ENCODE data around the gene NTF4. TPM values are rescaled to one million over a fixed set of nuclear protein-coding genes. Genes with fewer than 3 reads are reported as not detected.

Gene NTF4
- total and polyA plus RNA-seq, 12 donors = 0.55 TPM; not detected in 11

GRCh38 chr19:49017666-49018351 is 46.8 kb downstream of the NTF4 start:
- no peaks in the 10 kb centered on the region for H3K27me3 ChIP-seq
- no peaks in the 10 kb centered on the region for H3K9me3 ChIP-seq (replicated peaks in 1 of 3)
- DNase-seq = peak in 5 of 7 donors; percentile 44 to 58 (median 50)
- peaks cover 3 to 19% of the 10 kb centered on the region in 2 donors for H3K4me1 ChIP-seq (replicated peaks in 1 of 2)
- no peak overlapping the region for H3K27ac ChIP-seq
- H3K36me3 ChIP-seq (replicated peaks in 1 of 2) = peaks cover 0 to 5% of the 10 kb centered on the region in 2 donors
- WGBS, 4 donors = 0 to 2% (median 1%) methylated on average over 5 to 62 of the region's 62 CpGs
- H3K4me3 ChIP-seq = peak overlapping the region in 2 of 4 donors; percentile 22 to 51
- intact Hi-C loops (cut with DNase I) = no loop called here
- TF ChIP-seq POLR2A (IDR thresholded peaks at IDR 0.05) (no peak), CTCF (IDR thresholded peaks at IDR 0.05) (peak in 5 of 6 experiments; percentile 19 to 50 (median 26))

DNA sequence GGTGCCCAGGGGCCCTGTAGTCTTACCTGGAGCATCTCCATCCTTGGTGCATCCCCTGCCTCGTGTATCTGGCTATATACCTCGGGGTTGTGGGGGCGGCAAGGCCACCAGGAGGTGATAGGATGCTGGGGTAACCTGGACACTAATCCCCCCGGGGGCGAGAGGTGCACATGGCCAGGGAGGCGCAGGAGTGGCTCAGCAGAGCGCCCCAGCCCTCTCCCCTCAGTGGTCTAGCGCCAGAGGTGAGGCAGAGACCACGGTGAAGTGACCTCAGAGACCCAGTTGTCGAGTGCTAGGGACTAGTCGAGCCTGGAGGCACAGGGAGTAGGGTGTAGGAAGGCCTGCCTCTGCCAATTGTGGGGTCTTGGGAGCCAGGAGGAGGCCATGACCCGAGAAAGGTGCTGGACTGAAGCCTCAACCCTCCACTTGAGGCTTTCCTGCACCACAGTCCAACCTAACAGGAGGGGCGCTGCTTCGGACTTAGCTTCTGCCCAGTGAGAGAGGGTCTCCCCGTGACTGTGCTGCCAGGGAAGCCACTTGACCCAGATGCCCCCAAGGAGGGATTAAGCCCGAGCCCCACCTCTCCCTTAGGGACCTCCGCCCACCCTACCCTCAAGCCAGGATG is 47.5 kb downstream of the NTF4 start, which contains the start of gene LHB:
LHB (minus strand) TSS at position 51 of the 625 bp plus-strand sequence; CDS start at position 41, 10 bp downstream.
- DNase-seq = no peak
- intact Hi-C loops (cut with DNase I) = no loop called here
- Histone ChIP-seq H3K27me3 (no peaks in the 10 kb centered on the region), H3K36me3 (replicated peaks in 1 of 2) (peaks cover 0 to 8% of the 10 kb centered on the region in 2 donors), H3K27ac (no peak within 1 kb of the TSS), H3K4me1 (replicated peaks in 1 of 2) (peaks cover 3 to 19% of the 10 kb centered on the region in 2 donors), H3K4me3 (peak within 1 kb of the TSS in 2 of 4 donors; percentile 22 to 51), H3K9me3 (replicated peaks in 1 of 3) (no peaks in the 10 kb centered on the region)
- TF ChIP-seq POLR2A (IDR thresholded peaks at IDR 0.05) (no peak), CTCF (IDR thresholded peaks at IDR 0.05) (no peak)
- 68 to 81% (median 72%) methylated on average over 9 to 17 of the region's 17 CpGs for WGBS, 4 donors

DNA sequence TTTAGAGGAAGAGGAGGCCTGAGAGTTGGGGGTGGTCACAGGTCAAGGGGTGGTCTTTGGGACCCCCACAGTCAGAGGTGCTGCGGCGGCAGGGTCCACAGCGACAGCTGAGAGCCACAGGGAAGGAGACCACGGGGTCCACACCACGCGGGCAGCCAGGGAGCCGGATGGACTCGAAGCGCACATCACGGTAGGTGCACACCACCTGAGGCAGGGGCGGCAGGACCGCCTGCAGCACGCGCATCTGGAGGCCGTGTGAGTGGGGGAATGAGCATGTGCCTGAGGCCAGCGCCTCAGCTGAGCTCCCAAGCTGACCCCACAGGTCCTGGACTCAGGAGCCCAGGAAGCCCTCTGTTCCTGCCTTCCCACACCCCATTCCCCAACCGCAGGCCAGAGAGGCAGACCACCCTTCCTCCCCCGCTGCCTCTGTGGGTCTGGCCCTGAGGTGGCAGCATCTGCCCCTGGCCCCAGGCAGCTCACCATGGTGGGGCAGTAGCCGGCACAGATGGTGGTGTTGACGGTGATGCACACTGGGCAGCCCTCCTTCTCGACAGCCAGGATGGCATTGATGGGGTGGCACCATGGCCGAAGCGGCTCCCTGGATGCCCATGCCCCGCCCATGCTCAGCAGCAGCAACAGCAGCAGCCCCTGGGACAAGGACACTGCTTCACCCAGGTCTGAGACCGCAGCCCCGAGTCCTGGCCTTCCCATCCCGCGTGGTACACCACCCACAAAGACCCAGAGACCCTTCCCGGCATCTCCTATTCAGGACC is 48.4 kb downstream of the NTF4 start:
- H3K27me3 ChIP-seq = no peaks in the 10 kb centered on the region
- TF ChIP-seq POLR2A (IDR thresholded peaks at IDR 0.05) (no peak), CTCF (IDR thresholded peaks at IDR 0.05) (no peak)
- H3K36me3 ChIP-seq (replicated peaks in 1 of 2) = peaks cover 0 to 11% of the 10 kb centered on the region in 2 donors
- no peak overlapping the region for H3K27ac ChIP-seq
- no peak overlapping the region for H3K4me3 ChIP-seq
- no peaks in the 10 kb centered on the region for H3K9me3 ChIP-seq (replicated peaks in 1 of 3)
- WGBS, 4 donors = 90 to 96% (median 93%) methylated on average over 9 to 26 of the region's 29 CpGs
- intact Hi-C loops (cut with DNase I) = no loop called here
- H3K4me1 ChIP-seq (replicated peaks in 1 of 2) = peaks cover 3 to 19% of the 10 kb centered on the region in 2 donors
- DNase-seq = no peak

GRCh38 chr19:49014870-49015255 is 49.8 kb downstream of the NTF4 start:
- Histone ChIP-seq H3K4me3 (no peak overlapping the region), H3K36me3 (replicated peaks in 1 of 2) (peaks cover 0 to 21% of the 10 kb centered on the region in 2 donors), H3K9me3 (replicated peaks in 1 of 3) (no peaks in the 10 kb centered on the region), H3K4me1 (replicated peaks in 1 of 2) (peaks cover 3 to 19% of the 10 kb centered on the region in 2 donors), H3K27ac (no peak overlapping the region), H3K27me3 (no peaks in the 10 kb centered on the region)
- intact Hi-C loops (cut with DNase I) = no loop called here
- 91 to 94% (median 93%) methylated on average over 14 to 18 of the region's 18 CpGs for WGBS, 4 donors
- no peak for DNase-seq
- no peak for TF ChIP-seq CTCF (IDR thresholded peaks at IDR 0.05)
- no peak for TF ChIP-seq POLR2A (IDR thresholded peaks at IDR 0.05)

Data from adrenal gland (tissue), 12 donors.